ENCODE data around the gene PRPF40A.

PRPF40A gene

GRCh38 chr2:152718076-152718908 lies 1.0 kb upstream of the PRPF40A start, which contains the start of gene ARL6IP6:
Gene ARL6IP6 (plus strand): TSS chr2:152718620. CDS start chr2:152718625, 5 bp downstream.
- peak within 1 kb of the TSS; percentile 99 for H3K27ac ChIP-seq (ENCODE audit: low read depth, low read length)
- H3K4me1 ChIP-seq (ENCODE audit: insufficient read depth, low read length), result peaks cover 25% of the 10 kb centered on the region
- H3K27me3 ChIP-seq (ENCODE audit: insufficient read depth, low read length), result no peaks in the 10 kb centered on the region
- under 1% methylated on average over 87 of the region's 87 CpGs for WGBS
- peaks cover 50% of the 10 kb centered on the region for H3K36me3 ChIP-seq (ENCODE audit: insufficient read depth, low read length)
- H3K9ac ChIP-seq (ENCODE audit: low read depth, low read length), result peak within 1 kb of the TSS; percentile 100
- H3K4me3 ChIP-seq (ENCODE audit: low read length), result peak within 1 kb of the TSS; percentile 92
- no peaks in the 10 kb centered on the region for H3K9me3 ChIP-seq (ENCODE audit: insufficient read depth, low read depth, low read length)

GRCh38 chr2:152716805-152717227 lies 445 bp downstream of the PRPF40A start:
- no peaks in the 10 kb centered on the region for H3K9me3 ChIP-seq (ENCODE audit: insufficient read depth, low read depth, low read length)
- peaks cover 25% of the 10 kb centered on the region for H3K4me1 ChIP-seq (ENCODE audit: insufficient read depth, low read length)
- H3K36me3 ChIP-seq (ENCODE audit: insufficient read depth, low read length), result peaks cover 50% of the 10 kb centered on the region
- WGBS, result 0% methylated on average over 13 of the region's 13 CpGs
- H3K27me3 ChIP-seq (ENCODE audit: insufficient read depth, low read length), result no peaks in the 10 kb centered on the region
- H3K4me3 ChIP-seq (ENCODE audit: low read length), result peak overlapping the region; percentile 92
- H3K27ac ChIP-seq (ENCODE audit: low read depth, low read length), result peak overlapping the region; percentile 87
- peak overlapping the region; percentile 100 for H3K9ac ChIP-seq (ENCODE audit: low read depth, low read length)

DNA sequence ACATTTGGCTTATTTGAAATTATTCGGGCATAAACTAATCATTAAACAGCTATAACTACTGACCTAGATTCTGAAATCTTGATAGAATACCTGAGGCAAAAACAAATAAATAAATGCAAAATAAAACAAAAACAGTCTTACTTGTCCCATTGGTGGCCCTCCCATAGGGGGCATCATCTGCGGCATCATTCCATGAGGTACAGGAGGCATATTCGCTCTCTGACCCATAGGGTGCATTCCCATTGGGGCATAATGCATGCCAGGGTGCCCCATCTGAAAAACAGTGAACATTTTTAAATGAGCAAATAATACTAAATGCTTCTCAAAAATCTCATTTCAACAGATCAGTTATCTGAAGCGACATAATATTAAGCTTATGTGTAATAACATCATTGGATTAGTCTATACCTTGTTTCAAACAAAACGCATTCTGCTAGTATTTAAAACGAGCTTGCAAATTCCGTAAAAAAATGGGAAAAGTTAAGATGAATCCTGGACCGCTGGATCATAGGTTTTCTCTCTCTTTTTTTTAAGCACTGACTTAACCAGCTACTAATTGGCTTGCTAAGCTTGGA lies 1.3 kb downstream of the PRPF40A start:
- 19% methylated on average over 7 of the region's 8 CpGs for WGBS
- no peak overlapping the region for H3K27ac ChIP-seq (ENCODE audit: low read depth, low read length)
- H3K9me3 ChIP-seq (ENCODE audit: insufficient read depth, low read depth, low read length), result no peaks in the 10 kb centered on the region
- no peaks in the 10 kb centered on the region for H3K27me3 ChIP-seq (ENCODE audit: insufficient read depth, low read length)
- H3K4me1 ChIP-seq (ENCODE audit: insufficient read depth, low read length), result peaks cover 20% of the 10 kb centered on the region
- H3K4me3 ChIP-seq (ENCODE audit: low read length), result peak overlapping the region; percentile 92
- H3K36me3 ChIP-seq (ENCODE audit: insufficient read depth, low read length), result peaks cover 50% of the 10 kb centered on the region
- H3K9ac ChIP-seq (ENCODE audit: low read depth, low read length), result peak overlapping the region; percentile 100; the same call in 1 of the 2 replicates

DNA sequence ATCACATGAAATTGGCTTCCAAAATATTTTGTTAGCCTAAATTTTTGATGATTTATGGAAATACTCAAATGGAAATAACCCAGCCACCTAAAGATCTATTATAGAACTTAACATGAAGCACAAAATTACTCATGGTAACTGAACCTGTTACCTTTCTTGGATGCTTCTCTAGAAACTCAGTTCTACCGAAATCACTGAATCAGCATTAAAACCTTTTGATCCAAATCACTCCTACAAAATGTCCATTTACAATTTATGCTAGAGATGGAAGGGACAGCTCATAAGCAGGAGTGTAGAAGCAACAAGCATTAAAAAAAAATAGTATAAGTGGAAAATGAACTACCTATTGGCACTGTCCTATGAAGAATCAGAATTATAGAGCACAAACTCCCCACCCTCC lies 2.1 kb downstream of the PRPF40A start:
- Histone ChIP-seq H3K27ac (ENCODE audit: low read depth, low read length) (no peak overlapping the region), H3K4me1 (ENCODE audit: insufficient read depth, low read length) (peaks cover 12% of the 10 kb centered on the region), H3K9ac (ENCODE audit: low read depth, low read length) (no peak overlapping the region), H3K9me3 (ENCODE audit: insufficient read depth, low read depth, low read length) (no peaks in the 10 kb centered on the region), H3K36me3 (ENCODE audit: insufficient read depth, low read length) (peaks cover 57% of the 10 kb centered on the region), H3K27me3 (ENCODE audit: insufficient read depth, low read length) (no peaks in the 10 kb centered on the region), H3K4me3 (ENCODE audit: low read length) (peak overlapping the region; percentile 92; the same call in 1 of the 2 replicates)
- 75% methylated on average over 1 of the region's 1 CpG for WGBS

DNA sequence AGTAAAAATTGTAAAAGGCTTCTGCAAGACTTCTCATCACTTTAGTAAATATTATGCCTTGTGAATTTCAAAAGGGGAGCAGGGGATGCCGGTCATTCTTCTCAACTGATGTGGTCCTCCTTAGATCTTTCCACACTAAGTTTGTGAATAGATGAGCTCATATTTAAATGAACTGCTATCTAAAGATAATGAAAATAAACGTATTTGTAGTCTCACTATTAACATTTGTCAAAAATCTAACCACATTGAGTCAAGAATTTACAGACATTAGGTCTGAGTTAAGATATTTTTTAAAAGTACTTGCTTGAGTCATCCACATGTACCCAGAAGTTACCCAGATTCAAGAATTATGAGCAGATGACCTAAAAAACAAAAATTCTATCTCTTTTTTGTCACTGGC lies 6.5 kb downstream of the PRPF40A start:
- no peak overlapping the region for H3K4me3 ChIP-seq (ENCODE audit: low read length)
- no peaks in the 10 kb centered on the region for H3K27me3 ChIP-seq (ENCODE audit: insufficient read depth, low read length)
- no peak overlapping the region for H3K9ac ChIP-seq (ENCODE audit: low read depth, low read length)
- H3K36me3 ChIP-seq (ENCODE audit: insufficient read depth, low read length), result peaks cover 87% of the 10 kb centered on the region
- H3K27ac ChIP-seq (ENCODE audit: low read depth, low read length), result no peak overlapping the region
- no peaks in the 10 kb centered on the region for H3K9me3 ChIP-seq (ENCODE audit: insufficient read depth, low read depth, low read length)
- peaks cover 6% of the 10 kb centered on the region for H3K4me1 ChIP-seq (ENCODE audit: insufficient read depth, low read length)
- WGBS, result no CpG with 5 or more reads among the region's 2 CpGs

DNA sequence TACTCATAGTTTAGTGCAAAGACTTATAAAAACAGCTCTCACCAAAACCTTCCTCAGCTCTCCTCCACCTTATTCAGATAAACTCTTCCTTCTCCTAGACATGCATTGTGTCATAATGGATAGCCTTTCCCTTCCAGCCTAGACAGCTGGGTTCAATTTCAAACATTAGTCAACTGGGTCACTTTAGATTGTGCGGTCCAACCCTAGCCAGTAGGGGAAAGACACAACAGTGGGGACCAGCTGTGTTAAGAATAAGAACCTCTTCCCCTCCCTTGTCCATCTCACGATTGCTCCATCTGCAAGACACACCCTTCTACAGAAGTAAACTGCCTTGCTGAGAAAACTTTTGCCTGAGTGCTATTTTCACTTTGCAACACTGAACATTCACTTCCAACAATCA lies 8.5 kb downstream of the PRPF40A start:
- Histone ChIP-seq H3K4me3 (ENCODE audit: low read length) (no peak overlapping the region), H3K9me3 (ENCODE audit: insufficient read depth, low read depth, low read length) (no peaks in the 10 kb centered on the region), H3K27me3 (ENCODE audit: insufficient read depth, low read length) (no peaks in the 10 kb centered on the region), H3K9ac (ENCODE audit: low read depth, low read length) (no peak overlapping the region), H3K4me1 (ENCODE audit: insufficient read depth, low read length) (no peaks in the 10 kb centered on the region), H3K27ac (ENCODE audit: low read depth, low read length) (no peak overlapping the region), H3K36me3 (ENCODE audit: insufficient read depth, low read length) (peaks cover 81% of the 10 kb centered on the region)
- 95% methylated on average over 2 of the region's 2 CpGs for WGBS

DNA sequence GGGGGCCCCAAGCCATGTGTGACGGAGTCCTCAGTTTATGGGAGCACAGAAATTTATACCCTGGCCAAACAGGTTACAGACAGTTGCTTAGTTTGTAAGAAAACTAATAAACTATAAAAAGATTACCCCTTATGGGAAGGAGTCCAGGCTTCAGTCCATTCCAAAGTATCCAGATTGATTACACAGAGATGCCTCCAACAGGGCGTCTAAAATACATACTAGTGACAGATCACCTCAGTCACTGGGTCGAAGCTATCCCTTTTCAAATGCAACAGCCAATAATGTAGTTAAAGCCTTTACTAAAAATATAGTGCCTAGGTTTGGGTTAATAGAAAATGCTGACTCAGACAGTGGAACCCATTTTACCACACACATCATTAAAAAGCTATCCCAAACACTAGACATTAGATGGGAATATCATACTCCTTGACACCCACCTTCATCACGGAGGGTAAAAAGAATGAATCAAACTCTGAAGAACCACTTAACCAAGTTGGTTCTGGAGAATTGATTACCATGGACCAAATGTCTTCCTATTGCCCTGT lies 10.7 kb downstream of the PRPF40A start:
- no peaks in the 10 kb centered on the region for H3K4me1 ChIP-seq (ENCODE audit: insufficient read depth, low read length)
- H3K27ac ChIP-seq (ENCODE audit: low read depth, low read length), result no peak overlapping the region
- 96% methylated on average over 4 of the region's 4 CpGs for WGBS
- H3K9me3 ChIP-seq (ENCODE audit: insufficient read depth, low read depth, low read length), result peaks cover 5% of the 10 kb centered on the region
- H3K4me3 ChIP-seq (ENCODE audit: low read length), result no peak overlapping the region
- peaks cover 78% of the 10 kb centered on the region for H3K36me3 ChIP-seq (ENCODE audit: insufficient read depth, low read length)
- H3K27me3 ChIP-seq (ENCODE audit: insufficient read depth, low read length), result no peaks in the 10 kb centered on the region
- no peak overlapping the region for H3K9ac ChIP-seq (ENCODE audit: low read depth, low read length)

DNA sequence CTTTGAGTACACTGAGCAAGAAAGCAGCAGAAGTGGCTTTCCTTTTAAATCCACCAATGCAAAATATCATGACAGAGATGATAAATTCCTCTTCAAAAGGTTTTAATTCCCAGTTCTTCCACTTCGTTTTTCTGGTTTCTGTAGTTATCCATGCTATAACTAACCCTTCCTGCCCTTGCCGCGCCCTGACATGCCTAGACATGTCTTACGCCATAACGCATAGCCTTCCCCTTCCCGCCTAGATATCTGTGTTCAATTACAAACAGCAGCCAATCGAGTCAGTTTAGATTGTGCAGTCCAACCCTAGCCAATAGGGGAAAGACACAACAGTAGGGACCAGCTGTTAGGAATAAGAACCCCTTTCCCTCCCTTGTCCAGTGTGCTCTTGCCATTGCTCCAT lies 16.1 kb downstream of the PRPF40A start:
- Histone ChIP-seq H3K36me3 (ENCODE audit: insufficient read depth, low read length) (peaks cover 55% of the 10 kb centered on the region), H3K9ac (ENCODE audit: low read depth, low read length) (no peak overlapping the region), H3K4me3 (ENCODE audit: low read length) (no peak overlapping the region), H3K4me1 (ENCODE audit: insufficient read depth, low read length) (no peaks in the 10 kb centered on the region), H3K9me3 (ENCODE audit: insufficient read depth, low read depth, low read length) (peaks cover 6% of the 10 kb centered on the region), H3K27ac (ENCODE audit: low read depth, low read length) (no peak overlapping the region), H3K27me3 (ENCODE audit: insufficient read depth, low read length) (no peaks in the 10 kb centered on the region)
- WGBS, result 97% methylated on average over 7 of the region's 7 CpGs

GRCh38 chr2:152696476-152696875 lies 20.8 kb downstream of the PRPF40A start:
- H3K9ac ChIP-seq (ENCODE audit: low read depth, low read length), result no peak overlapping the region
- no peak overlapping the region for H3K27ac ChIP-seq (ENCODE audit: low read depth, low read length)
- H3K27me3 ChIP-seq (ENCODE audit: insufficient read depth, low read length), result no peaks in the 10 kb centered on the region
- H3K4me3 ChIP-seq (ENCODE audit: low read length), result no peak overlapping the region
- no peaks in the 10 kb centered on the region for H3K9me3 ChIP-seq (ENCODE audit: insufficient read depth, low read depth, low read length)
- no peaks in the 10 kb centered on the region; the same call in 1 of the 2 replicates for H3K4me1 ChIP-seq (ENCODE audit: insufficient read depth, low read length)
- no CpG with 5 or more reads among the region's 1 CpG for WGBS
- peaks cover 56% of the 10 kb centered on the region for H3K36me3 ChIP-seq (ENCODE audit: insufficient read depth, low read length)

DNA sequence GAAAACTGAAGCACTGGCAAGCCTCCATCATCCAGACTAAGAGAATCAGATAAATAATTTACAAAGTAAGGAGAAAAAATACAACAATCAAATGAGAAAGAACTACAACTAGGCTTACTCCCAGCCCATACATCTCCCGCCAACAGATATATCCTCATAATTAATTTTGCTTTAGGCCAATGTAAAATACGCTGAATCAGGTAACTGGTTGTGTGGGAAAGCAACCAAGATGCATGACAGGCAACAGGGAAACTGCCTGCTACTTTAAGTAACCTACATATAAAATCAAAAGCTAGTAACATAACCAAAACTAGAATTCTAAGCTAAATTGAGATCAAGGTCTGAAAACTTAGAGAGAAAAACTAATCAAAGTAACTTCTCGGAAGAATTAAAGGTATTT lies 21.5 kb downstream of the PRPF40A start:
- 100% methylated on average over 3 of the region's 3 CpGs for WGBS
- Histone ChIP-seq H3K27me3 (ENCODE audit: insufficient read depth, low read length) (no peaks in the 10 kb centered on the region), H3K27ac (ENCODE audit: low read depth, low read length) (no peak overlapping the region), H3K9me3 (ENCODE audit: insufficient read depth, low read depth, low read length) (no peaks in the 10 kb centered on the region), H3K4me3 (ENCODE audit: low read length) (no peak overlapping the region), H3K9ac (ENCODE audit: low read depth, low read length) (no peak overlapping the region), H3K36me3 (ENCODE audit: insufficient read depth, low read length) (peaks cover 63% of the 10 kb centered on the region), H3K4me1 (ENCODE audit: insufficient read depth, low read length) (no peaks in the 10 kb centered on the region; the same call in 1 of the 2 replicates)

GRCh38 chr2:152694161-152694661 lies 23.1 kb downstream of the PRPF40A start:
- no peak overlapping the region for H3K9ac ChIP-seq (ENCODE audit: low read depth, low read length)
- WGBS, result 96% methylated on average over 7 of the region's 8 CpGs
- no peaks in the 10 kb centered on the region; the same call in 1 of the 2 replicates for H3K4me1 ChIP-seq (ENCODE audit: insufficient read depth, low read length)
- H3K27me3 ChIP-seq (ENCODE audit: insufficient read depth, low read length), result no peaks in the 10 kb centered on the region
- no peak overlapping the region for H3K4me3 ChIP-seq (ENCODE audit: low read length)
- peaks cover 68% of the 10 kb centered on the region for H3K36me3 ChIP-seq (ENCODE audit: insufficient read depth, low read length)
- H3K9me3 ChIP-seq (ENCODE audit: insufficient read depth, low read depth, low read length), result no peaks in the 10 kb centered on the region
- H3K27ac ChIP-seq (ENCODE audit: low read depth, low read length), result no peak overlapping the region
